ENCODE data around the gene KIAA1217. TPM values are rescaled to one million over a fixed set of nuclear protein-coding genes. Genes with fewer than 3 reads are reported as not detected.

The KIAA1217 gene
- polyA plus RNA-seq, 1 donor from 2014 or later: 0.22 TPM

DNA sequence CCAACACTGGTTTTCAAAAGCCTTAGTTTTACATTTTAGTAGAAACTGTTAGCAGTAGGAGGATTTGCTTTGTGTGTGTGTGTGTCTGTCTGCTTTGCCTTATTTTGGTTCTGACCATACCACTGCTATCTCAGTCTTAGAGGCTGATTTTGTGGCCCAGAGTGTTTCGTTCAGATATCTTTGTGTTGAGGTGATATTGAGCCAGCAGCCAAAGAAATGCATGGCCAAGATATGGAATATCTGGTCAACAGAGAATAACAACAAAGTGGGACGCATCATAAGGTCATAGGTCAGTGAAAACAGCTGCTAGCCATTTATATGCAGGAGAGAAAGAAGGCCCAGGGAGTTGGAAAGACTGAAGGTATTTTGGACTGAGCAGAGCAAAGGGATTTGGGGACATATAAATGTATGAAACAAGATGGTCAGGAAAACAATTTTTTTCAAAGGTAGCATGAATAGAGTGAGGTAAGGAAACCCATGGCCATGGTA is 47.7 kb downstream of the KIAA1217 start:
- no peak overlapping the region for H3K4me2 ChIP-seq (ENCODE audit: low read length)
- no peaks in the 10 kb centered on the region for H3F3A ChIP-seq (ENCODE audit: insufficient read depth, low read length, poor library complexity, severe bottlenecking)
- H4K20me1 ChIP-seq (ENCODE audit: insufficient read depth): no peaks in the 10 kb centered on the region
- H3K9me3 ChIP-seq (ENCODE audit: low read length): no peaks in the 10 kb centered on the region
- TF ChIP-seq SMC3 (conservative IDR thresholded peaks at IDR 0.05; ENCODE audit: poor library complexity): no peak
- no peak for TF ChIP-seq POLR2AphosphoS5 (IDR thresholded peaks at IDR 0.05)
- TF ChIP-seq RAD21 (conservative IDR thresholded peaks at IDR 0.05): no peak
- TF ChIP-seq TAF1 (IDR thresholded peaks at IDR 0.05; ENCODE audit: low read depth): no peak
- no peak for TF ChIP-seq EZH2 (IDR thresholded peaks at IDR 0.05; ENCODE audit: borderline replicate concordance, insufficient read depth, low read length, poor library complexity, severe bottlenecking)
- TF ChIP-seq, protein P1, sequence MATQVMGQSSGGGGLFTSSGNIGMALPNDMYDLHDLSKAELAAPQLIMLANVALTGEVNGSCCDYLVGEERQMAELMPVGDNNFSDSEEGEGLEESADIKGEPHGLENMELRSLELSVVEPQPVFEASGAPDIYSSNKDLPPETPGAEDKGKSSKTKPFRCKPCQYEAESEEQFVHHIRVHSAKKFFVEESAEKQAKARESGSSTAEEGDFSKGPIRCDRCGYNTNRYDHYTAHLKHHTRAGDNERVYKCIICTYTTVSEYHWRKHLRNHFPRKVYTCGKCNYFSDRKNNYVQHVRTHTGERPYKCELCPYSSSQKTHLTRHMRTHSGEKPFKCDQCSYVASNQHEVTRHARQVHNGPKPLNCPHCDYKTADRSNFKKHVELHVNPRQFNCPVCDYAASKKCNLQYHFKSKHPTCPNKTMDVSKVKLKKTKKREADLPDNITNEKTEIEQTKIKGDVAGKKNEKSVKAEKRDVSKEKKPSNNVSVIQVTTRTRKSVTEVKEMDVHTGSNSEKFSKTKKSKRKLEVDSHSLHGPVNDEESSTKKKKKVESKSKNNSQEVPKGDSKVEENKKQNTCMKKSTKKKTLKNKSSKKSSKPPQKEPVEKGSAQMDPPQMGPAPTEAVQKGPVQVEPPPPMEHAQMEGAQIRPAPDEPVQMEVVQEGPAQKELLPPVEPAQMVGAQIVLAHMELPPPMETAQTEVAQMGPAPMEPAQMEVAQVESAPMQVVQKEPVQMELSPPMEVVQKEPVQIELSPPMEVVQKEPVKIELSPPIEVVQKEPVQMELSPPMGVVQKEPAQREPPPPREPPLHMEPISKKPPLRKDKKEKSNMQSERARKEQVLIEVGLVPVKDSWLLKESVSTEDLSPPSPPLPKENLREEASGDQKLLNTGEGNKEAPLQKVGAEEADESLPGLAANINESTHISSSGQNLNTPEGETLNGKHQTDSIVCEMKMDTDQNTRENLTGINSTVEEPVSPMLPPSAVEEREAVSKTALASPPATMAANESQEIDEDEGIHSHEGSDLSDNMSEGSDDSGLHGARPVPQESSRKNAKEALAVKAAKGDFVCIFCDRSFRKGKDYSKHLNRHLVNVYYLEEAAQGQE (IDR thresholded peaks at IDR 0.05; ENCODE audit: borderline replicate concordance): no peak
- TF ChIP-seq, protein P2, sequence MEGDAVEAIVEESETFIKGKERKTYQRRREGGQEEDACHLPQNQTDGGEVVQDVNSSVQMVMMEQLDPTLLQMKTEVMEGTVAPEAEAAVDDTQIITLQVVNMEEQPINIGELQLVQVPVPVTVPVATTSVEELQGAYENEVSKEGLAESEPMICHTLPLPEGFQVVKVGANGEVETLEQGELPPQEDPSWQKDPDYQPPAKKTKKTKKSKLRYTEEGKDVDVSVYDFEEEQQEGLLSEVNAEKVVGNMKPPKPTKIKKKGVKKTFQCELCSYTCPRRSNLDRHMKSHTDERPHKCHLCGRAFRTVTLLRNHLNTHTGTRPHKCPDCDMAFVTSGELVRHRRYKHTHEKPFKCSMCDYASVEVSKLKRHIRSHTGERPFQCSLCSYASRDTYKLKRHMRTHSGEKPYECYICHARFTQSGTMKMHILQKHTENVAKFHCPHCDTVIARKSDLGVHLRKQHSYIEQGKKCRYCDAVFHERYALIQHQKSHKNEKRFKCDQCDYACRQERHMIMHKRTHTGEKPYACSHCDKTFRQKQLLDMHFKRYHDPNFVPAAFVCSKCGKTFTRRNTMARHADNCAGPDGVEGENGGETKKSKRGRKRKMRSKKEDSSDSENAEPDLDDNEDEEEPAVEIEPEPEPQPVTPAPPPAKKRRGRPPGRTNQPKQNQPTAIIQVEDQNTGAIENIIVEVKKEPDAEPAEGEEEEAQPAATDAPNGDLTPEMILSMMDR (IDR thresholded peaks at IDR 0.05; ENCODE audit: poor library complexity, severe bottlenecking): no peak
- TF ChIP-seq MXI1 (conservative IDR thresholded peaks at IDR 0.05; ENCODE audit: poor library complexity, severe bottlenecking): no peak
- TF ChIP-seq EP300 (conservative IDR thresholded peaks at IDR 0.05; ENCODE audit: poor library complexity, severe bottlenecking): no peak
- H3K4me3 ChIP-seq (ENCODE audit: low read length): no peak overlapping the region
- H3K36me3 ChIP-seq (ENCODE audit: insufficient read depth, low read length): no peaks in the 10 kb centered on the region
- H3K27me3 ChIP-seq (ENCODE audit: insufficient read depth, low read depth, low read length): no peaks in the 10 kb centered on the region
- H3K9me2 ChIP-seq (ENCODE audit: insufficient read depth, low read length): no peaks in the 10 kb centered on the region
- H3K9ac ChIP-seq (ENCODE audit: low read length): no peak overlapping the region
- no peak overlapping the region for H3K27ac ChIP-seq (ENCODE audit: low read length)
- no peaks in the 10 kb centered on the region for H3K79me2 ChIP-seq (replicated peaks; ENCODE audit: insufficient read depth, low read length)
- H2AFZ ChIP-seq (ENCODE audit: low read depth, low read length): no peak overlapping the region

DNA sequence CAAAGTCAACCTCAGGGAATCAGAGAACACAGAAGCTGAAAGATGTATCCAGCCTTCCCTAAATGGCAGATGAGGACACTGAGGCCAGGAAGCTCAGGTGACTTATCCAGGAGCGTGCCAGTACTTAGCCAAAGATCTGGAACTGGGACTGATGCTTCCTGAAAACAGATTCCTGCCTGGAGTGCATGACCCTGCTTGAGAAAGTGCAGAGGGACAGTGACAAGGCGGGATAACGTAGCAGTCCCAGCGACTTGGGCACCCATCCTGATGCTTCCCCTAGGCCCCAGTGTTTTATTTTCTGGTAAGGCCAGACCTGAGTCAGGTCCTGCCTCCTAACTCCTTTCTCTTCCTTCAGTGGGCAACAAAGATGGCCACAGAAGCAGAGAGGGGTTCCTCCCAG is 48.6 kb downstream of the KIAA1217 start:
- TF ChIP-seq SMC3 (conservative IDR thresholded peaks at IDR 0.05; ENCODE audit: poor library complexity) (no peak), EP300 (conservative IDR thresholded peaks at IDR 0.05; ENCODE audit: poor library complexity, severe bottlenecking) (no peak), EZH2 (IDR thresholded peaks at IDR 0.05; ENCODE audit: borderline replicate concordance, insufficient read depth, low read length, poor library complexity, severe bottlenecking) (no peak), POLR2AphosphoS5 (IDR thresholded peaks at IDR 0.05) (no peak)
- TF ChIP-seq, protein P2 (IDR thresholded peaks at IDR 0.05; ENCODE audit: poor library complexity, severe bottlenecking): no peak
- TF ChIP-seq, protein P1 (IDR thresholded peaks at IDR 0.05; ENCODE audit: borderline replicate concordance): no peak
- H3K9me2 ChIP-seq (ENCODE audit: insufficient read depth, low read length): no peaks in the 10 kb centered on the region
- no peaks in the 10 kb centered on the region for H3K27me3 ChIP-seq (ENCODE audit: insufficient read depth, low read depth, low read length)
- no peak overlapping the region for H3K27ac ChIP-seq (ENCODE audit: low read length)
- H3K4me3 ChIP-seq (ENCODE audit: low read length): no peak overlapping the region
- H4K20me1 ChIP-seq (ENCODE audit: insufficient read depth): no peaks in the 10 kb centered on the region
- H3F3A ChIP-seq (ENCODE audit: insufficient read depth, low read length, poor library complexity, severe bottlenecking): no peaks in the 10 kb centered on the region
- H3K79me2 ChIP-seq (replicated peaks; ENCODE audit: insufficient read depth, low read length): no peaks in the 10 kb centered on the region
- no peaks in the 10 kb centered on the region for H3K36me3 ChIP-seq (ENCODE audit: insufficient read depth, low read length)
- H3K9me3 ChIP-seq (ENCODE audit: low read length): no peaks in the 10 kb centered on the region
- H3K4me2 ChIP-seq (ENCODE audit: low read length): no peak overlapping the region
- H2AFZ ChIP-seq (ENCODE audit: low read depth, low read length): no peak overlapping the region
- H3K9ac ChIP-seq (ENCODE audit: low read length): no peak overlapping the region
